ENCODE results near the gene RHEB.

DNA sequence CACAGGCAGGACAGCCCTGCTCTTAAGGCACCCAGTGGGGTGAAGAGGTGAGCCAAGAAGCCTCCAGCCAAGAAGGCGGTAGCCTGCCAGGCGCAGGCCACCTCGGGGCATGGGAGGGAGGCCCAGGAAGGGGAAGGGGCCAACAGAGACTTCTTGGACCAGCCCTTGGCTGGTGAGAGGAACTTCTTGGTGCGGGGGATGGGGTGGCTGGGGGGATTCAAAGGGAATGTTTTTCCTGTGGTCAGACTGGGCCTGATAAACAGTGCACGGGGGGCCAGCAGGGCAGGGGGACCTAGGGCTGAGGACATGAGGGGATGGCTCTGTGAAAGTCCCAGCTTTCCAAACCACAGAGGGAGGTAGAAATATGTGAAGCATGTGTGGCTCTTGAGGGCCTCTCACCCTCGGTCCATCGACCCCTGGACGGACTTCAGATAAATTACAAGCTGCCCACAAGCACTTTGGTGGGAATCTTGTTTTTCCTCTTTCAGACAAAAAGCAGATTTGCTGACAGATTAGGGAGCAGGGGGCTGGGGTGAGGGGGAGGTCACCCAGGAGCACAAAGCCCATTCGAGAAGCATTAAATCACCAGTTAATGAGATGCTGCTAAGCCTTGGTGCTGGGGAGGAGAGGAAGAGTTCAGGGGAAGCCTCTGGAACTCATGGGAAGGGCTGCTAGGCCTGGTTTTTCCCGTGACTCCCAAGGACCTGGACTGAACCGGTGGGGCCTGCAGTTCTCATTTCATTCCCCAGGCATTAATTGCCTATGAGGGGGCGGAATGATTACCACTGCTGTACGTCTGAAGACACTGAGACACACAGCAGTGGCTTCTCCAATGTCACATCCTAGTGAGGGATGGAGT lies 91.1 kb downstream of the RHEB start:
- no peak for TF ChIP-seq EZH2phosphoT487 (IDR thresholded peaks at IDR 0.05; ENCODE audit: low read depth, severe bottlenecking, unreplicated experiment)
- no peak for TF ChIP-seq CTCF (IDR thresholded peaks at IDR 0.05; ENCODE audit: poor library complexity)

Measured in hepatocyte (in vitro differentiated cells).